ENCODE results near the gene C2CD2L. TPM values are rescaled to one million over a fixed set of nuclear protein-coding genes. Genes with fewer than 3 reads are reported as not detected.
"Not testable (repeated sequence)": the region's sequence is repeated elsewhere in the genome, so short reads cannot be mapped to it uniquely, and the experiment has no call there.

The C2CD2L gene
- total RNA-seq, 2 donors from 2014 or later, result 20.9 to 24.6 TPM

DNA sequence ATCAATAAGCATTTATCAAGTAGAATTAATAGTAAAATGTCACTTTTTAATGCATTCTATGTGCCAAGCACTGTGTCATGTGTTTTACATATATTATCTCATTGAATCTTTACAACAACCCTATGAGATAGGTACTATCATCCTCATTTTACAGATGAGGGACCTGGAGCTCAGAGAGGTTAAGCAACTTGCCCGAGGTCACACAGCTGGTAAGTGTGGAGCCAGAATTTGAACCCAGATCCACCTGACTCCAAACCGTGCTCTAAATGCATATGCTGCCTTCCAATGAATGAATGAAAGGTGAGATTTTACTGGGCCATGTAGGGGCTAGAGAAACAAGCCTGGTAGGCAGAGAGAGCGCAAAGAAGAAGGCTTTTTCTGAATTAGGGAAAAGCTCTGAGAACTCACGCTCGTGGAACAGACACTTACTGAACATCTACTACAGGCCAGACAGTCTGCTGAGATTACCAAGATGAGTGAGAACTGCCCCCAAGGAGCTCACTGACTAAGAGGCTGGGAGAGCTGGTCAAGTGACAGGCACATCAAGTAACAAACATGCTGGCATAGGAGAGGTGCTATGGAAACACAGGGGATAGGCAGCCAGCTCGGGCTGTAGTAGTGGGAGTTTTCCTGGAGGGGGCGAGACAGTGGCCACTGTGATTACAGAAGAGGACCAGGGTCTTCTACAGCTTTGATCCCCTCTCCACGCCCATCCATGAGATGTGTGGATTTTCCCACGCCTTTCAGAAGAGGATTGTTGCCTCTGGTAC is 46.1 kb downstream of the C2CD2L start:
- ATAC-seq (no peak), DNase-seq (no peak)
- Mint-ChIP-seq H3K27ac (no peak overlapping the region), H3K4me3 (no peak overlapping the region), H3K27me3 (peaks cover 36% of the 10 kb centered on the region), H3K36me3 (ENCODE audit: low read depth) (peaks cover 5% of the 10 kb centered on the region), H3K4me1 (peaks cover 4% of the 10 kb centered on the region)
- H3K9me3 ChIP-seq (ENCODE audit: control insufficient read depth, low read length, poor library complexity, severe bottlenecking), result no peaks in the 10 kb centered on the region

DNA sequence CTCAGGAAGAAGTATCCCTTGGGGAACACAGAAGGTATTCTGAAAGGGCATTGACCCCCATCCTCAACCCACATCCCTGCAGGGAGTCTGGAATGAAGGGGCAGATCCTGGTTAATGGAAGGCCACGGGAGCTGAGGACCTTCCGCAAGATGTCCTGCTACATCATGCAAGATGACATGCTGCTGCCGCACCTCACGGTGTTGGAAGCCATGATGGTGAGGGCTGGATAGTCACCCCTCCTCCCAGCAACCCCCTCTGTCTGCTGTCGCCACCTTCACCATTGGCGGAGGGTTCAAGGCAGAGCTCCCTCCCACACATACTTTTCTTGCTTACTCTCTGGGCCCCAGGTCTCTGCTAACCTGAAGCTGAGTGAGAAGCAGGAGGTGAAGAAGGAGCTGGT is 47.0 kb downstream of the C2CD2L start:
- H3K27me3 Mint-ChIP-seq, result peaks cover 36% of the 10 kb centered on the region
- H3K27ac Mint-ChIP-seq, result no peak overlapping the region
- H3K36me3 Mint-ChIP-seq (ENCODE audit: low read depth), result peaks cover 5% of the 10 kb centered on the region

DNA sequence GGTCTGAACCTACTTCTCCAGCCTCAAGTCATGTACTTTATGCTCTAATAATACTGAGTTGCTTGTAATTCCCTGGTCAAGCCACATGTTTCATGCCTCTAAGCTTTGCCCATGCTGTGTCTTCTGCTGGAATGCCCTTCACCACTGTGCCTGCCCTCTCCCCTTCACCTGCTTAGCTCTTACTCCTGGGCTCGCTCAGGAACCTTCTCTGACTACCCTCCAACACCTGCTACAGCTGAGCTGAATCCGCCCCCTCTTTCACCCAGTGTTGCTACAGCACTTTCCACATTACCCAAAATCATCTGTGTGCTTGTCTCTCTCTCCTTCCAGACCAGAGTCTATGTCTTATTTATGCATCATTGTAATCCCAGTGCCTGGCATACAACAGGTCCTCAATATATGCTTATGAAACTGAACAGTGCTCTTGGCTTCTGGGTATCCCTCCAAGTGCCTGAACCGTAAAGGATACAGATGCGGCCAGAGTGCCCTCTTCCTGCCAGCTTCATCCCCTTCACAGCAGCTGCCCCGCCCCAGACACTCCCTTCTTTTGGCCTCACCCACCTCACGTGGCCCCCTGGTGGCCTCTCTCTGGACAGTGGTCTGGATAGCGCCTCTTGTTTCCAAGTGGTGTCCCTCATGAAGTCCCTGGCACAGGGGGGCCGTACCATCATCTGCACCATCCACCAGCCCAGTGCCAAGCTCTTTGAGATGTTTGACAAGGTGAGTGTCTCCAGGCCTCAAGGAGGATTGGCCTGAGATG is 48.8 kb downstream of the C2CD2L start:
- H3K36me3 Mint-ChIP-seq (ENCODE audit: low read depth), result peaks cover 5% of the 10 kb centered on the region
- peaks cover 36% of the 10 kb centered on the region for H3K27me3 Mint-ChIP-seq
- DNase-seq (no peak), ATAC-seq (no peak)
- H3K9me3 ChIP-seq (ENCODE audit: control insufficient read depth, low read length, poor library complexity, severe bottlenecking), result no peaks in the 10 kb centered on the region
- no peak overlapping the region for H3K4me3 Mint-ChIP-seq
- H3K27ac Mint-ChIP-seq, result no peak overlapping the region
- H3K4me1 Mint-ChIP-seq, result peaks cover 7% of the 10 kb centered on the region

More for the DNA sequence above, 47.0 kb downstream of the C2CD2L start:
- Mint-ChIP-seq H3K4me1 (peaks cover 4% of the 10 kb centered on the region), H3K4me3 (no peak overlapping the region)
- no peak for ATAC-seq
- H3K9me3 ChIP-seq (ENCODE audit: control insufficient read depth, low read length, poor library complexity, severe bottlenecking), result no peaks in the 10 kb centered on the region
- no peak for DNase-seq

DNA sequence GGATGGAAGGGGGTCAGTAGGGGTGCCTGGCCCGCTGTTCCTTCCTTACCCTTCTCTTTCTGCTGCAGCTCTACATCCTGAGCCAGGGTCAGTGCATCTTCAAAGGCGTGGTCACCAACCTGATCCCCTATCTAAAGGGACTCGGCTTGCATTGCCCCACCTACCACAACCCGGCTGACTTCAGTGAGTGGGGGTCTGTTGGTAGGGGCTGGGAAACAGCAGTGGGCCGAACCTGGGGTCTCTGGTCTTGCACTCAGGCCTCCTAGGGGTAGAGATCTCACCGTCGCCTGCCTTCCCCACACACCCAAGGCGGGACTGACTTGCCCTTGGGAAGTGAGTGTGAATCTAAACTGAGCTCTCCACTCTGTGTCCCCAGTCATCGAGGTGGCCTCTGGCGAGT is 49.4 kb downstream of the C2CD2L start:
- Mint-ChIP-seq H3K36me3 (ENCODE audit: low read depth) (peaks cover 5% of the 10 kb centered on the region), H3K4me1 (peaks cover 7% of the 10 kb centered on the region), H3K27ac (no peak overlapping the region), H3K27me3 (peaks cover 36% of the 10 kb centered on the region), H3K4me3 (no peak overlapping the region)
- no peak for DNase-seq
- H3K9me3 ChIP-seq (ENCODE audit: control insufficient read depth, low read length, poor library complexity, severe bottlenecking), result no peaks in the 10 kb centered on the region
- ATAC-seq, result no peak

DNA sequence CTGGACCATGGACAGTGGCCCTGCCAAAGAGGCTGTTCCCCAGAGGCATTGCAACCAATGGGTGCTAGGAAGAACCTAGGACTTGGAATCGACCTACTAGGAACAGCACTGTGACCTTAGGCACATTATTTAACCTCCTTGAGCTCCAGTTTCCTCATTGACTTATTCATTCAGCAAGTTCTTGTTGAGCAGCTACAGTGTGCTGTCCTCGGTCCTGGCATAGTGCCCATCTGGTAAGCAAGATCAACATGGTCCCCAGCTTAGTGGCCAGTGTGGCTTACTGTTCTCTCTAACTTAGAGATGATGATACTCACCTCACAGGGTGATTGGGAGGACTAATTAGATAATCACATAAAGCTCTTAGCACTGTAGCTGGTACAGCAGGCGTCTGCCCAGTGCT is 49.9 kb downstream of the C2CD2L start:
- peaks cover 5% of the 10 kb centered on the region for H3K36me3 Mint-ChIP-seq (ENCODE audit: low read depth)
- H3K4me3 Mint-ChIP-seq, result no peak overlapping the region
- no peak overlapping the region for H3K27ac Mint-ChIP-seq
- DNase-seq (no peak), ATAC-seq (no peak)
- no peaks in the 10 kb centered on the region for H3K9me3 ChIP-seq (ENCODE audit: control insufficient read depth, low read length, poor library complexity, severe bottlenecking)
- peaks cover 36% of the 10 kb centered on the region for H3K27me3 Mint-ChIP-seq
- H3K4me1 Mint-ChIP-seq, result peaks cover 7% of the 10 kb centered on the region

DNA sequence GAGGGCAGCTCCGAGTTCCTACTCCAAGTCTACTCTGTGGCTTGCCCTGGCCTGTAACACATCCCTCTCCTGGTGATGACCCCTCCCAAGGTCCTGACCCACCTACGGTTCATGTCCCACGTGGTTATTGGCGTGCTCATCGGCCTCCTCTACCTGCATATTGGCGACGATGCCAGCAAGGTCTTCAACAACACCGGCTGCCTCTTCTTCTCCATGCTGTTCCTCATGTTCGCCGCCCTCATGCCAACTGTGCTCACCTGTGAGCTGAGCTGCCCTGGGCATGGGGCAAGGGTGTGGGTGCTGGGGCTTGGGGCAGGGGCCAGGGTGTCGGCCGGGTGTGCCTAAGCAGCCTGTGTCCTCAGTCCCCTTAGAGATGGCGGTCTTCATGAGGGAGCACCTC is 51.3 kb downstream of the C2CD2L start:
- peak overlapping the region; percentile 10 for H3K27ac Mint-ChIP-seq
- DNase-seq (no peak), ATAC-seq (no peak)
- peaks cover 7% of the 10 kb centered on the region for H3K4me1 Mint-ChIP-seq
- H3K9me3 ChIP-seq (ENCODE audit: control insufficient read depth, low read length, poor library complexity, severe bottlenecking), result no peaks in the 10 kb centered on the region
- peaks cover 5% of the 10 kb centered on the region for H3K36me3 Mint-ChIP-seq (ENCODE audit: low read depth)
- no peak overlapping the region for H3K4me3 Mint-ChIP-seq
- H3K27me3 Mint-ChIP-seq, result peaks cover 29% of the 10 kb centered on the region

DNA sequence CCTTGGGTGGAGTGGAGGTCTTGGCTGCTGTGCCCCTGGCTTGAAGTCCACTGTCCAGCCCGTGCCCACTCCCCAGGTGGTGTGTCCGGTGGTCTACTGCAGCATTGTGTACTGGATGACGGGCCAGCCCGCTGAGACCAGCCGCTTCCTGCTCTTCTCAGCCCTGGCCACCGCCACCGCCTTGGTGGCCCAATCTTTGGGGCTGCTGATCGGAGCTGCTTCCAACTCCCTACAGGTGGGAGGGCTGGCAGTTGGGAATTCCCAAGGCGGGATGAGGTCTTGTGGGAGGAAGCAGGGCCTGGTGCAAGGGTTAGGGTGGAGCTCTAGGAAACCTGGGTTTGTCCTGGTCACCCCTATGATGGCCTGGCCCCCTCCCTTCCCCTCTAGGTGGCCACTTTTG is 53.0 kb downstream of the C2CD2L start:
- DNase-seq, result no peak
- Mint-ChIP-seq H3K4me3 (no peak overlapping the region), H3K36me3 (ENCODE audit: low read depth) (peaks cover 5% of the 10 kb centered on the region), H3K4me1 (peaks cover 7% of the 10 kb centered on the region), H3K27ac (no peak overlapping the region), H3K27me3 (peaks cover 18% of the 10 kb centered on the region)
- no peak for ATAC-seq
- no peaks in the 10 kb centered on the region for H3K9me3 ChIP-seq (ENCODE audit: control insufficient read depth, low read length, poor library complexity, severe bottlenecking)

DNA sequence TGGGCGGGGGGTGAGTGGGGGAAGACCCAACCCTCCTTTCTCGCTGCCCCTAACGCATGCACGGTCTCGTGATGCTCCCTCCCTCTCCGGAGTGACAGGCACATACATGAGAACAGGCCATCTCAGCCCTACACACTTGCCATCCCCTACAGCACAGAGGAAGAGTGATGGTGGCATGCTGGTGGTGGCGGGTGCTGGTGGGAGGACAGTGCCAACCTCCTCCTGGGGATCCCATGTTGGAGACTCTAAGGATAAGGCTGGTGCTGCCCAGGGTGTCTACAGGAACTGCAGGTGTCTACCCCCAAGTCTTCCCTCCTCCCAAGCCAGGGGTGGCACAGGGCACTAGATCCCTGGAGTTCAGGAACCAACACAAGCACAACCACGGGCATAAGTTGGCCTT is 54.7 kb downstream of the C2CD2L start:
- peaks cover under 1% of the 10 kb centered on the region for H3K27me3 Mint-ChIP-seq
- DNase-seq, result no peak
- no peak for ATAC-seq
- no peak overlapping the region for H3K27ac Mint-ChIP-seq
- no peak overlapping the region for H3K4me3 Mint-ChIP-seq
- H3K4me1 Mint-ChIP-seq, result peaks cover 3% of the 10 kb centered on the region
- H3K9me3 ChIP-seq (ENCODE audit: control insufficient read depth, low read length, poor library complexity, severe bottlenecking), result no peaks in the 10 kb centered on the region
- H3K36me3 Mint-ChIP-seq (ENCODE audit: low read depth), result no peaks in the 10 kb centered on the region

DNA sequence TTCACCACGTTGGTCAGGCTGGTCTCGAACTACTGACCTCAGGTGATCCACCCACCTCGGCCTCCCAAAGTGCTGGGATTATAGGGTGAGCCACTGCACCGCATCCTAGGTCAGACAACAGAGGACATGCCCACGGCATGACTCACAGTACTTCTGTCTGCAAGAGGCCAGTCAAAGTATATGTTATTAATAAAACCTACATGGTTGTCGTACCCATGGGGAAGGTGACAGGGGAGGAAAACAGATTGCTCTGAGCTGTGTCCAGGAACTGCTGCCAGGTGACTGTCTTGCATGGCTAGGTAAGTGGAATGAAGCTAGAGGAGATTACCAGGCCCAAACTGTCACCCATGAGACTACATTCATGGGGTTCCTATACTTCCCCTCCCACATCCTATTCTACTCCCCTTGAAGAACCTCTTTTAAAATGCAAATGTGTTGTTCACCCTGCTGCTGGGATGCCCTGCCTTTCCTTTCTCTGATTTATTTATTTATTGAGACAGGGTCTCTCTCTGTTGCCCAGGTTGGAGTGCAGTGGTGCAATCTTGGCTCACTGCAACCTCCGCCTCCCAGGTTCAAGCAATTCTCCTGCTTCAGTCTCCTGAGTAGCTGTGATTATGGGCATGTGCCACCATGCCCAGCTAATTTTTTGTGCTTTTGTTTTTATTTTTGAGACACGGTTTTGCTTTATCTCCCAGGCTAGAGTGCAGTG is 59.4 kb downstream of the C2CD2L start:
- DNase-seq (no peak), ATAC-seq (no peak)
- H3K9me3 ChIP-seq (ENCODE audit: control insufficient read depth, low read length, poor library complexity, severe bottlenecking), result no peaks in the 10 kb centered on the region
- H3K4me3 Mint-ChIP-seq, result no peak overlapping the region
- H3K4me1 Mint-ChIP-seq, result peaks cover 14% of the 10 kb centered on the region
- no peaks in the 10 kb centered on the region for H3K36me3 Mint-ChIP-seq (ENCODE audit: low read depth)
- no peaks in the 10 kb centered on the region for H3K27me3 Mint-ChIP-seq
- no peak overlapping the region for H3K27ac Mint-ChIP-seq

DNA sequence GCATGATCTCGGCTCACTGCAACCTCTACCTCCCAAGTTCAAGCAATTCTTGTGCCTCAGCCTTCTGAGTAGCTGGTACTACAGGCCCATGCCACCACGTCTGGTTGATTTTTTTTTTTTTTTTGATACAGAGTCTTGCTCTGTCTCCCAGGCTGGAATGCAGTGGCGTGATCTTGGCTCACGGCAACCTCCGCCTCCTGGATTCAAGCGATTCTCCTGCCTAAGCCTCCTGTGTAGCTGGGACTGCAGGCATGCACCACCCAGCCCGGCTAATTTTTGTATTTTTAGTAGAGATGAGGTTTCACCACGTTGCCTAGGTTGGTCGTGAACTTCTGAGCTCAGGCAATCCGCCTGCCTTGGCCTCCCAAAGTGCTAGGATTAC is 59.9 kb downstream of the C2CD2L start:
- not testable (repeated sequence) for H3K27ac Mint-ChIP-seq; H3K4me3 Mint-ChIP-seq; H3K27me3 Mint-ChIP-seq; DNase-seq; H3K9me3 ChIP-seq (ENCODE audit: control insufficient read depth, low read length, poor library complexity, severe bottlenecking); ATAC-seq; H3K36me3 Mint-ChIP-seq (ENCODE audit: low read depth)
- peaks cover 14% of the 10 kb centered on the region for H3K4me1 Mint-ChIP-seq

DNA sequence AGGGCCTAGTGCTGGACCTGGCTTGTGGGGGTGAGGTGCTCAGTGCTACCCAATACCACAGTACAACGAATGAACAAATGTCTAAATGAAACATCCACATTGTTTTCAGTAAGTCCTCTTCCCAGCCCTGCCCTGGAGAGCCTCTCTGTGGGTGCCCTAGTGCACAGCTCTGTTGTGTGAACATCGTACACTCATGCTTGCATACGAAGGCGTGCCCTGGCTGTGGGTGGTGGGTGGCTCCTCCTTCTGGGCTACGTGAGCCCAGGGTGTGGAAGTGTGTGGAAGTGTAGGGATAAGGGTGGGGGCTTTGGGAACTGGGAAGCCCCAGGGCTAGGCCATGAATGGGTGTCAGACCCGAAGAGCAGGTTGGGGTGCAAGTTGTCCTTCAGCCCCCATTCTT is 60.8 kb downstream of the C2CD2L start:
- Mint-ChIP-seq H3K36me3 (ENCODE audit: low read depth) (no peaks in the 10 kb centered on the region), H3K27ac (no peak overlapping the region), H3K27me3 (no peaks in the 10 kb centered on the region), H3K4me1 (peaks cover 14% of the 10 kb centered on the region), H3K4me3 (peak overlapping the region; percentile 49)
- DNase-seq, result no peak
- no peaks in the 10 kb centered on the region for H3K9me3 ChIP-seq (ENCODE audit: control insufficient read depth, low read length, poor library complexity, severe bottlenecking)
- ATAC-seq, result no peak

Data from T-helper 17 cell (primary cell).